HepG2 (cell line): ENCODE results near the gene CHST11. TPM values are rescaled to one million over a fixed set of nuclear protein-coding genes. Genes with fewer than 3 reads are reported as not detected.

ENCODE experiments used
- ATAC-seq: fragments of 200-7000 bp; cut with Tn5 transposase; 3 replicates; pipeline ENCODE4 v1.9.1; 2020; ENCODE audit warnings: mild to moderate bottlenecking, moderate library complexity
- BruUV-seq: library from RNA; stranded (reverse); fragments of 400-500 nt; replicated peaks from 2 replicates; lab custom pipeline; 2021; lab: Mats Ljungman, UMichigan
- CTCF ChIA-PET: fragments of 300-600 bp; formaldehyde crosslinking; extraction: SDS; loops from one replicate; lab custom pipeline; 2021; ENCODE audit warnings: low total read pairs, inconsistent platforms, low intra/inter-chr PET ratio; lab: Yijun Ruan, JAX
- POLR2A ChIA-PET: fragments of 350-600 bp; sonication (Branson Sonifier 250); formaldehyde crosslinking; loops from one replicate; lab custom pipeline; 2020; ENCODE audit warnings: antibody characterized with exemption, inconsistent platforms; lab: Yijun Ruan, JAX
- DNase-seq: peaks from one replicate; pipeline ENCODE4 v3.0.0-alpha.2; 2015; ENCODE audit warnings: low spot score
- FAIRE-seq: peaks from 3 replicates; lab custom pipeline; 2011; peaks lifted over from hg19 to GRCh38; lab: Jason Lieb, UNC
- H2AFZ ChIP-seq: one replicate; pipeline ENCODE4 v1.6.1; 2011; ENCODE audit warnings: low read length, inconsistent platforms
- H3K27ac ChIP-seq: fragments of 300-600 bp; 3 replicates; pipeline ENCODE4 v1.8.0; 2011; ENCODE audit warnings: mixed run types, mild to moderate bottlenecking, mixed read lengths, low read length, inconsistent platforms; ENCODE audit not compliant: insufficient read depth; ENCODE audit errors: extremely low read length
- H3K27me3 ChIP-seq, 2 experiments: fragments of 200-600 bp in 1 of 2; 2 replicates in 1 of 2; 3 replicates in 1 of 2; pipeline versions ENCODE4 v1.6.0 to v1.8.0; 2011; ENCODE audit warnings: low read length in 2 of 2, mild to moderate bottlenecking in 2 of 2, moderate library complexity in 2 of 2, inconsistent platforms in 1 of 2; ENCODE audit not compliant: insufficient read depth in 2 of 2, control insufficient read depth in 1 of 2
- H3K36me3 ChIP-seq, 2 experiments: fragments of 200-600 bp in 1 of 2; replicated peaks in 1 of 2; 2 replicates in 1 of 2; 3 replicates in 1 of 2; pipeline versions ENCODE4 v1.5.1 to v1.8.0; 2011; ENCODE audit warnings: low read length in 2 of 2, inconsistent platforms in 1 of 2; ENCODE audit not compliant: insufficient read depth in 2 of 2, control insufficient read depth in 1 of 2
- H3K4me1 ChIP-seq: 2 replicates; pipeline ENCODE4 v1.5.1; 2012; ENCODE audit warnings: low read length, inconsistent platforms; ENCODE audit not compliant: insufficient read depth
- H3K4me2 ChIP-seq: 2 replicates; pipeline ENCODE4 v1.6.0; 2011; ENCODE audit warnings: low read depth, low read length, inconsistent platforms
- H3K4me3 ChIP-seq, 3 experiments: fragments of 200-600 bp in 1 of 3; sonication (generic), shearing (Covaris generic) in 1 of 3; replicated peaks in 1 of 3; 2 replicates each; pipeline ENCODE4 v1.5.1; 2011 to 2016; ENCODE audit warnings: low read length in 3 of 3, inconsistent platforms in 2 of 3, low read depth in 2 of 3, mild to moderate bottlenecking in 2 of 3, control low read depth in 1 of 3, mixed read lengths in 1 of 3; ENCODE audit not compliant: insufficient read depth in 1 of 3
- H3K79me2 ChIP-seq: one replicate; pipeline ENCODE4 v1.6.1; 2011; ENCODE audit warnings: low read length, inconsistent platforms; ENCODE audit not compliant: insufficient read depth
- H3K9ac ChIP-seq: 2 replicates; pipeline ENCODE4 v1.6.0; 2011; ENCODE audit warnings: mild to moderate bottlenecking, low read depth, low read length, inconsistent platforms; ENCODE audit not compliant: insufficient read depth
- H3K9me3 ChIP-seq: 2 replicates; pipeline ENCODE4 v1.5.1; 2012; ENCODE audit warnings: mild to moderate bottlenecking, low read length
- H4K20me1 ChIP-seq: 2 replicates; pipeline ENCODE4 v1.6.0; 2011; ENCODE audit warnings: inconsistent platforms, mild to moderate bottlenecking, low read length, moderate library complexity; ENCODE audit not compliant: insufficient read depth
- ELF1 ChIP-seq: sonication (generic); formaldehyde crosslinking; IDR thresholded peaks from 2 replicates; pipeline ENCODE4 v1.4.0; 2020; ENCODE audit warnings: missing genetic modification reagents
- ELF3 ChIP-seq: IDR thresholded peaks from 2 replicates; pipeline ENCODE4 v1.6.1; 2016; ENCODE audit warnings: missing genetic modification reagents, missing compliant biosample characterization
- FIP1L1 ChIP-seq: fragments of 200-400 bp; formaldehyde crosslinking; IDR thresholded peaks from 2 replicates; pipeline ENCODE4 v1.6.1; 2018; ENCODE audit warnings: low read depth, mild to moderate bottlenecking, low read length, moderate library complexity, borderline replicate concordance; ENCODE audit not compliant: insufficient read depth
- MTF1 ChIP-seq: sonication (generic); formaldehyde crosslinking; IDR thresholded peaks from 2 replicates; pipeline ENCODE4 v1.5.0; 2020; ENCODE audit warnings: missing genetic modification reagents
- ONECUT2 ChIP-seq: sonication (generic); formaldehyde crosslinking; IDR thresholded peaks from 2 replicates; pipeline ENCODE4 v1.4.0; 2020; ENCODE audit warnings: missing genetic modification reagents
- RXRA ChIP-seq: sonication (generic); formaldehyde crosslinking; IDR thresholded peaks from 2 replicates; pipeline ENCODE4 v1.5.1; 2020; ENCODE audit warnings: missing genetic modification reagents
- TBL1XR1 ChIP-seq: fragments of 150-350 bp; IDR thresholded peaks from 2 replicates; pipeline ENCODE4 v1.6.1; 2014; ENCODE audit warnings: borderline replicate concordance, low read length; ENCODE audit not compliant: partially characterized antibody
- ZNF160 ChIP-seq: sonication (generic); formaldehyde crosslinking; IDR thresholded peaks from 2 replicates; pipeline ENCODE4 v1.8.0; 2022; ENCODE audit warnings: mild to moderate bottlenecking, inconsistent platforms, missing genetic modification reagents
- ZNF337 ChIP-seq: sonication (generic); formaldehyde crosslinking; IDR thresholded peaks from 2 replicates; pipeline ENCODE4 v1.5.1; 2020; ENCODE audit warnings: missing genetic modification reagents, low read depth, mild to moderate bottlenecking, borderline replicate concordance
- ZNF563 ChIP-seq: sonication (generic); formaldehyde crosslinking; IDR thresholded peaks from 2 replicates; pipeline ENCODE4 v1.8.0; 2022; ENCODE audit warnings: mild to moderate bottlenecking, moderate library complexity, missing genetic modification reagents
- ZNF574 ChIP-seq: sonication (generic); formaldehyde crosslinking; IDR thresholded peaks from 2 replicates; pipeline ENCODE4 v1.4.0; 2020; ENCODE audit warnings: missing genetic modification reagents
- ZNF891 ChIP-seq: sonication (generic); formaldehyde crosslinking; IDR thresholded peaks from 2 replicates; pipeline ENCODE4 v1.5.0; 2020; ENCODE audit warnings: mild to moderate bottlenecking, missing genetic modification reagents
- ZSCAN21 ChIP-seq: sonication (generic); formaldehyde crosslinking; IDR thresholded peaks from 2 replicates; pipeline ENCODE4 v1.8.0; 2022; ENCODE audit warnings: mild to moderate bottlenecking, missing genetic modification reagents, moderate library complexity, borderline replicate concordance
- WGBS: methylation state at CpG from one replicate; pipeline ENCODE4 v1.1.6; 2017; ENCODE audit warnings: low lambda C conversion rate; 5-methylcytosine and 5-hydroxymethylcytosine counted together
- in situ Hi-C: cut with HindIII; loops from 2 replicates; pipeline ENCODE4 v1.10.0; 2017; ENCODE audit warnings: low pct_unique_long_range_greater_than_20kb; ENCODE audit not compliant: extremely low pct_ligation_motif_present
- intact Hi-C: fragments of 100-400 bp; cut with micrococcal nuclease; formaldehyde crosslinking; loops from one replicate; pipeline ENCODE4 v1.10.0; 2022; ENCODE audit not compliant: unreplicated experiment
- polyA plus RNA-seq, 8 experiments: library from polyadenylated mRNA; depleted of rRNA in 3 of 8; stranded (reverse) in 7 of 8; unstranded in 1 of 8; fragments of >200 nt; fragmentation: Illumina TruSeq in 4 of 8; extraction: Trizol in 4 of 8; gene quantifications; 2 replicates each; pipeline versions ENCODE4 v1.2.1 to v1.2.3, GENCODE V29; 2011 to 2016; ENCODE audit warnings: low read depth in 4 of 8, missing spikeins in 1 of 8, mixed read lengths in 1 of 8; ENCODE audit not compliant: insufficient read depth in 1 of 8
- total RNA-seq, 5 experiments: library from RNA; depleted of rRNA; stranded (reverse); fragments of >200 nt; fragmentation: Illumina TruSeq; extraction: Trizol; gene quantifications; 2 replicates each; pipeline ENCODE4 v1.2.3, GENCODE V29; 2016; ENCODE audit warnings: low read depth in 1 of 5
- TF ChIP-seq, protein P1 (sequence below): conservative IDR thresholded peaks from 2 replicates; pipeline ENCODE4 v1.6.1; 2018; ENCODE audit warnings: missing genetic modification reagents
- TF ChIP-seq, protein P2 (sequence below): sonication (generic); formaldehyde crosslinking; IDR thresholded peaks from 2 replicates; pipeline ENCODE4 v1.8.0; 2022; ENCODE audit warnings: mild to moderate bottlenecking, missing genetic modification reagents; ENCODE audit not compliant: insufficient replicate concordance

CHST11 gene
- total and polyA plus RNA-seq, 2 of the 13 experiments (the other 11 are each of a cell fraction or from before 2014, with no cell fraction given): 0.15 TPM; not detected in 1

DNA sequence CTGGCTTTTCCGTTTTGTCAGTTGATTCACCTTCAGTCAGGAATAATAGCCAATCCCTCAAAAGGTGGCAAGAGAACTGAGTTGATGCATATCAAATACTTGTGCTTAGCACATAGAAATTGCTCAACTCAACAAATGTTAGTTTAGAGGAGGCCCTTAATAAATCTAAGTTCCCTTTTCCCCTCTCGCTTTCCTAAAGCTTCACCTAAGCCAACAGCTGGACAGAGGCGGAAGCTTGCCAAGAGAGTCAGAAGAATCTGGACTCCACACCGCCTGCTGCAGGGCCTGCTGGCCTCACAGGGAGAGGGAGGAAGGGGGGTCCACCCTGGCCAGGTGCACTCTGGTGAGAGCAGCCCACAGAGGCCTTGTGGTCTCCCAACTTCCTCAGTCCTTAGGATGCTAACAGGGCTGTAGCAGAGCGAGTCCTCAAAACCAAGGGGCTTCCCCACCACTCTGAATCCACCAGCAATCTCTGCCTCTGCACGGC lies 213.1 kb downstream of the CHST11 start:
- POLR2A ChIA-PET: no interaction called here
- Histone ChIP-seq H3K4me3 (no peak overlapping the region), H3K27ac (no peak overlapping the region), H3K79me2 (no peaks in the 10 kb centered on the region), H3K4me1 (no peaks in the 10 kb centered on the region), H2AFZ (no peak overlapping the region), H4K20me1 (no peaks in the 10 kb centered on the region), H3K36me3 (no peaks in the 10 kb centered on the region), H3K4me2 (no peak overlapping the region), H3K9me3 (no peaks in the 10 kb centered on the region), H3K27me3 (peaks cover 2 to 15% of the 10 kb centered on the region in 2 experiments; a peak in 3 of 5 replicates), H3K9ac (no peak overlapping the region)
- ATAC-seq (no peak), DNase-seq (no peak), FAIRE-seq (no peak)
- CTCF ChIA-PET: no interaction called here
- in situ Hi-C loops (no loop called here), intact Hi-C loops (no loop called here)
- TF ChIP-seq ZNF160 (CRISPR knock-in tag) (no peak), ZNF337 (CRISPR knock-in tag) (no peak), ZSCAN21 (no peak), TBL1XR1 (no peak), ZNF574 (CRISPR knock-in tag) (no peak), ELF3 (CRISPR knock-in tag) (no peak), RXRA (CRISPR knock-in tag) (no peak), ZNF891 (no peak), FIP1L1 (no peak), MTF1 (CRISPR knock-in tag) (no peak), ONECUT2 (no peak), ELF1 (CRISPR knock-in tag) (no peak), ZNF563 (CRISPR knock-in tag) (no peak)
- TF ChIP-seq, protein P1, sequence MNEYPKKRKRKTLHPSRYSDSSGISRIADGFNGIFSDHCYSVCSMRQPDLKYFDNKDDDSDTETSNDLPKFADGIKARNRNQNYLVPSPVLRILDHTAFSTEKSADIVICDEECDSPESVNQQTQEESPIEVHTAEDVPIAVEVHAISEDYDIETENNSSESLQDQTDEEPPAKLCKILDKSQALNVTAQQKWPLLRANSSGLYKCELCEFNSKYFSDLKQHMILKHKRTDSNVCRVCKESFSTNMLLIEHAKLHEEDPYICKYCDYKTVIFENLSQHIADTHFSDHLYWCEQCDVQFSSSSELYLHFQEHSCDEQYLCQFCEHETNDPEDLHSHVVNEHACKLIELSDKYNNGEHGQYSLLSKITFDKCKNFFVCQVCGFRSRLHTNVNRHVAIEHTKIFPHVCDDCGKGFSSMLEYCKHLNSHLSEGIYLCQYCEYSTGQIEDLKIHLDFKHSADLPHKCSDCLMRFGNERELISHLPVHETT (CRISPR knock-in tag): no peak
- TF ChIP-seq, protein P2, sequence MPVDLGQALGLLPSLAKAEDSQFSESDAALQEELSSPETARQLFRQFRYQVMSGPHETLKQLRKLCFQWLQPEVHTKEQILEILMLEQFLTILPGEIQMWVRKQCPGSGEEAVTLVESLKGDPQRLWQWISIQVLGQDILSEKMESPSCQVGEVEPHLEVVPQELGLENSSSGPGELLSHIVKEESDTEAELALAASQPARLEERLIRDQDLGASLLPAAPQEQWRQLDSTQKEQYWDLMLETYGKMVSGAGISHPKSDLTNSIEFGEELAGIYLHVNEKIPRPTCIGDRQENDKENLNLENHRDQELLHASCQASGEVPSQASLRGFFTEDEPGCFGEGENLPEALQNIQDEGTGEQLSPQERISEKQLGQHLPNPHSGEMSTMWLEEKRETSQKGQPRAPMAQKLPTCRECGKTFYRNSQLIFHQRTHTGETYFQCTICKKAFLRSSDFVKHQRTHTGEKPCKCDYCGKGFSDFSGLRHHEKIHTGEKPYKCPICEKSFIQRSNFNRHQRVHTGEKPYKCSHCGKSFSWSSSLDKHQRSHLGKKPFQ (CRISPR knock-in tag): no peak
- no TSS peak for BruUV-seq
- WGBS: 62% methylated on average over 4 of the region's 6 CpGs
